Right lung (tissue), 5 donors: ENCODE results near the gene DCDC2. TPM values are rescaled to one million over a fixed set of nuclear protein-coding genes. Genes with fewer than 3 reads are reported as not detected.
A peak's percentile ranks its signal among the peaks of the same experiment; 100 is the strongest.
"Not testable (repeated sequence)": the region's sequence is repeated elsewhere in the genome, so short reads cannot be mapped to it uniquely, and the experiment has no call there.

ENCODE experiments used
- DNase-seq, 2 donors: peaks; one replicate each; pipeline ENCODE4 v3.0.0-alpha.2; 2013
- polyA plus RNA-seq, 5 donors: library from polyadenylated mRNA; unstranded; fragments of 120-200 nt; gene quantifications; one replicate each; pipeline versions ENCODE4 v1.2.1 to v1.2.3, GENCODE V29; 2013; ENCODE audit warnings: inconsistent platforms in 1 of 5, low replicate concordance in 1 of 5; ENCODE audit not compliant: insufficient read length in 5 of 5, insufficient read depth in 1 of 5

The DCDC2 gene
- polyA plus RNA-seq, 5 donors = 8.3 to 16.6 (median 12.2) TPM

- not testable (repeated sequence) for DNase-seq
These were observed 25.1 kb upstream of the DCDC2 start for GRCh38 chr6:24382891-24383494.

GRCh38 chr6:24382220-24382540 lies 24.3 kb upstream of the DCDC2 start:
- no peak for DNase-seq

- no peak for DNase-seq
These were observed 23.8 kb upstream of the DCDC2 start for GRCh38 chr6:24381476-24382219.

GRCh38 chr6:24378473-24379097 lies 20.7 kb upstream of the DCDC2 start:
- no peak for DNase-seq

GRCh38 chr6:24376871-24377270 lies 19.0 kb upstream of the DCDC2 start:
- DNase-seq = no peak

GRCh38 chr6:24374612-24375011 lies 16.8 kb upstream of the DCDC2 start:
- no peak for DNase-seq

- DNase-seq = not testable (repeated sequence)
These were observed 7.3 kb upstream of the DCDC2 start for GRCh38 chr6:24365103-24365633.

- not testable (repeated sequence) for DNase-seq
These were observed 4.5 kb upstream of the DCDC2 start for GRCh38 chr6:24362363-24362762.

GRCh38 chr6:24359640-24360454 lies 2.0 kb upstream of the DCDC2 start:
- peak; percentile 72 to 73 for DNase-seq

GRCh38 chr6:24358219-24358821 lies 461 bp upstream of the DCDC2 start:
- no peak for DNase-seq

- DNase-seq = no peak
These were observed 1.4 kb downstream of the DCDC2 start for GRCh38 chr6:24356310-24356973.

GRCh38 chr6:24355393-24355792 lies 2.5 kb downstream of the DCDC2 start:
- DNase-seq = no peak

- DNase-seq = no peak
These were observed 4.0 kb downstream of the DCDC2 start for GRCh38 chr6:24353861-24354260.

GRCh38 chr6:24352434-24352833 lies 5.4 kb downstream of the DCDC2 start:
- DNase-seq = no peak

GRCh38 chr6:24344976-24345375 lies 12.9 kb downstream of the DCDC2 start:
- DNase-seq = no peak

GRCh38 chr6:24340998-24341938 lies 16.6 kb downstream of the DCDC2 start:
- DNase-seq = no peak

- no peak for DNase-seq
These were observed 17.9 kb downstream of the DCDC2 start for GRCh38 chr6:24339932-24340331.

GRCh38 chr6:24334285-24334684 lies 23.6 kb downstream of the DCDC2 start:
- DNase-seq = no peak

GRCh38 chr6:24332317-24332716 lies 25.5 kb downstream of the DCDC2 start:
- no peak for DNase-seq
